ENCODE results near the gene FREY1.

The FREY1 gene

GRCh38 chr11:45860764-45861510, 46.1 kb downstream of the FREY1 start:
- DNase-seq: no peak

GRCh38 chr11:45860348-45860747, 46.7 kb downstream of the FREY1 start:
- DNase-seq: no peak

- DNase-seq: no peak
Observed at GRCh38 chr11:45859661-45860140, 47.4 kb downstream of the FREY1 start.

- no peak for DNase-seq
Observed at GRCh38 chr11:45858751-45859398, 48.2 kb downstream of the FREY1 start.

GRCh38 chr11:45857961-45858474, 49.1 kb downstream of the FREY1 start:
- DNase-seq: peak in 1 of 2 donors; percentile 50
